GM10266 (cell line): ENCODE results near the gene WAPL.

ENCODE experiments used
- DNase-seq: peaks from one replicate; pipeline ENCODE4 v3.0.0; 2012; ENCODE audit errors: extremely low spot score
- TF ChIP-seq, protein P1 (sequence below): IDR thresholded peaks from 2 replicates; pipeline ENCODE4 v1.5.1; 2012; ENCODE audit warnings: mild to moderate bottlenecking, low read depth; ENCODE audit not compliant: control insufficient read depth, insufficient read depth; ENCODE audit errors: missing control alignments

Gene WAPL

DNA sequence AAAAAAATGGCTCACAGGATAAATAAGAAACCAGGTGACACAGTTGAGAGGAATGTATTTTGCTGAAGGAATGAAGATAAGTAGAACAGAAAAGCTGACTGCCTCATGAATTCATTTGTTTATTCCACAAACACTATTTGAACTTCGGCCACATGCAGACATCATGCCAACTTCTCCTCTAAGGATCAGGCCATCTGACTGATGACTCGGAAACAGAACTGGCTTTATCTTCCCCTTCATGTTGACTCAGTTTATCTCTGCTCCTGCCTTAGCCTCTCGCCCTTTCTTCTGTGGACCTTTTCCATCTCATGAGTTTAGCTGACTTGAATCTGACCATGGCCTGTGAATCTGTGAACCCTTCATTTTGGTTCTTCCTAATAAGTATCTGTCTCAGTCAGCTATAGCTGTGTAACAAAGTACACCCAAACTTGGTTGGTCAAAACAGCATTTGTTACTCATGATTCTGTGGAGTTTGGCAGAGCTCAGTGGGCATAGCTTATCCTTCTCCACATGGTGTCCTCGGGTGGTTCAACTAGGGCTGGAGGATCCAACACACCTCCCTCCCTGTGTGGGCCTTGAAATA lies 111.0 kb downstream of the WAPL start:
- no peak for DNase-seq
- TF ChIP-seq, protein P1, sequence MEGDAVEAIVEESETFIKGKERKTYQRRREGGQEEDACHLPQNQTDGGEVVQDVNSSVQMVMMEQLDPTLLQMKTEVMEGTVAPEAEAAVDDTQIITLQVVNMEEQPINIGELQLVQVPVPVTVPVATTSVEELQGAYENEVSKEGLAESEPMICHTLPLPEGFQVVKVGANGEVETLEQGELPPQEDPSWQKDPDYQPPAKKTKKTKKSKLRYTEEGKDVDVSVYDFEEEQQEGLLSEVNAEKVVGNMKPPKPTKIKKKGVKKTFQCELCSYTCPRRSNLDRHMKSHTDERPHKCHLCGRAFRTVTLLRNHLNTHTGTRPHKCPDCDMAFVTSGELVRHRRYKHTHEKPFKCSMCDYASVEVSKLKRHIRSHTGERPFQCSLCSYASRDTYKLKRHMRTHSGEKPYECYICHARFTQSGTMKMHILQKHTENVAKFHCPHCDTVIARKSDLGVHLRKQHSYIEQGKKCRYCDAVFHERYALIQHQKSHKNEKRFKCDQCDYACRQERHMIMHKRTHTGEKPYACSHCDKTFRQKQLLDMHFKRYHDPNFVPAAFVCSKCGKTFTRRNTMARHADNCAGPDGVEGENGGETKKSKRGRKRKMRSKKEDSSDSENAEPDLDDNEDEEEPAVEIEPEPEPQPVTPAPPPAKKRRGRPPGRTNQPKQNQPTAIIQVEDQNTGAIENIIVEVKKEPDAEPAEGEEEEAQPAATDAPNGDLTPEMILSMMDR = no peak

DNA sequence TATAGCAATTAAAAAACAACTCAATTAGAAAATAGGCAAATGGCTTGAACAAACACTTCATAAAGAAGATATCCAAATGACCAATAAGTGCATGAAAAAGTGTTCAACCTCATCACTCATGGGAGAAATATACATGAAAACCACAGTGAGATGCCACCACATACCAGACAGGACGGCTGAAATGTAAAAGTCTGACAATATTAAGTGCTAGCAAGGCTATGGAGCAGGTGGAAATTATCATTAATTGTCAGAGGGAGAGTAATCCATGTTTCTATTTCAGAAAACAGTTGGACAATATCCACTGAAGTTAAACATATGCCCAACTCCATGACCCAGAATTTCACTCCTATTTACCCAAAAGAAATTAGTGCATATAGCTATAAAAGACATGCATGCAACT lies 112.4 kb downstream of the WAPL start:
- TF ChIP-seq, protein P1 = no peak
- DNase-seq = no peak

DNA sequence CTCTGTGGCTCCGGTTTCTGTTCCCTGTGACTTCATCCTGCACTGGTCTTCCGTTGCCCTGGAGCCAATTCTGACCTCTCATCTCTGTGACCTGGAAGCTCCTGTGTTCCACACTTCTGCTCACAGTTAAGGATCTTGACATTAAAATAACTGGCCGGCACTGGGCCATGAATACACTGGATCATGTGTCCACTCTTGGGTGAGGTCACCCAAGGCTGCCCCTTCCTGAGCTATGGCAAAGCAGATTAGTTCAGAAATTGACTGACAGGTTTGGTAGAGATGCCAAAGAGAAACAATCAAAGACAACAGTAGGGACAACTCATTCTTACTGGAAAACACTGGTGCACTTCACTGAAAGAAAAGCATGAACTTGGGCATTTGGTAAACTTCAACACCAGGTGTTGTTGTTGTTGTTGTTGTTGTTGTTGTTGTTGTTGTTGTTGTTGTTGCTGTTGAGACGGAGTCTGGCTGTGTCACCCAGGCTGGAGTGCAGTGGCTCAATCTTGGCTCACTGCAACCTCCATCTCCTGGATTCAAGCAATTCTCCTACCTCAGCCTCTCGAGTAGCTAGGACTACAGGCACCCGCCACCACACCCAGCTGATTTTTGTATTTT lies 118.3 kb downstream of the WAPL start:
- TF ChIP-seq, protein P1 = no peak
- no peak for DNase-seq

DNA sequence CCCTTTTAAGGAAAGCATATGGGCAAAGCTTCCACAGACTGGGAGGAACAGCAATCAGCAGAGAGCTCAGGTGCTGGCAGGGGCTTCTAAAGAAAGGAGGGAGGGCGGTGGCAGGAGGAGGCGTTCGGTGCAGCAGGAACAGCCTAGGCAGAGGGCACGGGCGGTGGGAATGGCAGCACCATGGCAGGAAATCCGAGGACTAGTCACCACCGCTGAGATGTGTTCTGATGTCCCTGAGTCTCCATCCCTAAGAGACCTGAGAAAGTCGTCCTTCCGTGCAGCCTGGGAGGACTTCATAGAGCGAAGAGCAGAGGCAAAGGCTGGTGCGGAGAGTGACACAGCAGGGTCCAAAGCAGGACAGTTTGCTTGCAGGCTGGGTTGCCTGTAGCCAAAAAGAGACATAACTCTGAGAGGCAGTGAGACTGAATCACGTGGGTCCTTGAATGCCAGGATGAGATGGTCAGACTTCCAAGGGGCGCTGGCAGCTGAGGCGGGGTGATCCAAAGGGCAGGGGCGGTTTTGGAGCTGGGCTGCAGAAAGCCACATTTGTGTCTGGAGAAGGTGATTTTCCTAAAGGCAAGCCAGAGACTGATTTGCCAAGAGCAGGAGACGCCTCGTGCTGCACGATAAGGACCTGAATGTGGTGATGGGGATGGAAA lies 119.2 kb downstream of the WAPL start:
- TF ChIP-seq, protein P1 = no peak
- no peak for DNase-seq

DNA sequence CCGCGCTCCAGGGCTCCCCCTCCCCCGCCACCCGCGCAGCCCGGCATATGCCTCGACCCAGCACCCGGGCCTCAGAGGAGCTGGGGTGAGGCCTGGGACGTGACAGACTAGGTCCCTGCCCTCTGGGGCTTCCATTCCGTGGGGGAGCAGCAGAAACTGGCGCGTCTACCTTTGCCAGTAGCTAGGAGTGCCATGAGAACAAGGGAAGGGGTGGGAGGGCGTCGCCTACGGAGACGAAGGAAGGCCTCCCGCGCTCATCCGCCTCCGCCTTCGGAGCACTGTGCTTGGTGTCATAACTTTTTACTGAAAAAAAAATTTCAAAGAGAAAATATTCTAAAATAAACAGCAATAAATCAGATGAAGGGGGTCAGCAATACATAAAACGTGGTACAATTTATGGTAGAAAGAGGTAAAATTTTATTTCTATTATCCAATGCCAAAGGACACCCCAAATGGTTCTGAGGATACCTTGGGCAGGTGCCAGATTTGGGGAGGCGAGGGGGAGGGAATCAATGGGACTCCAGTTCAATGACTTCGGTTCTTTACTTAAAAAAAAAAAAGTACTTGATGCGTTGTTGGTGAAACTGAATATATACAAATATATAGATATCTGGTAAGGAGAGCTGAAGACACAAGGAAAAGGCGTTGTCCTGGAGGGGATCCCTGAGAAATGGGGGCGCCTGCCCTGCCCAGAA lies 119.9 kb downstream of the WAPL start:
- DNase-seq = no peak
- TF ChIP-seq, protein P1 = no peak

DNA sequence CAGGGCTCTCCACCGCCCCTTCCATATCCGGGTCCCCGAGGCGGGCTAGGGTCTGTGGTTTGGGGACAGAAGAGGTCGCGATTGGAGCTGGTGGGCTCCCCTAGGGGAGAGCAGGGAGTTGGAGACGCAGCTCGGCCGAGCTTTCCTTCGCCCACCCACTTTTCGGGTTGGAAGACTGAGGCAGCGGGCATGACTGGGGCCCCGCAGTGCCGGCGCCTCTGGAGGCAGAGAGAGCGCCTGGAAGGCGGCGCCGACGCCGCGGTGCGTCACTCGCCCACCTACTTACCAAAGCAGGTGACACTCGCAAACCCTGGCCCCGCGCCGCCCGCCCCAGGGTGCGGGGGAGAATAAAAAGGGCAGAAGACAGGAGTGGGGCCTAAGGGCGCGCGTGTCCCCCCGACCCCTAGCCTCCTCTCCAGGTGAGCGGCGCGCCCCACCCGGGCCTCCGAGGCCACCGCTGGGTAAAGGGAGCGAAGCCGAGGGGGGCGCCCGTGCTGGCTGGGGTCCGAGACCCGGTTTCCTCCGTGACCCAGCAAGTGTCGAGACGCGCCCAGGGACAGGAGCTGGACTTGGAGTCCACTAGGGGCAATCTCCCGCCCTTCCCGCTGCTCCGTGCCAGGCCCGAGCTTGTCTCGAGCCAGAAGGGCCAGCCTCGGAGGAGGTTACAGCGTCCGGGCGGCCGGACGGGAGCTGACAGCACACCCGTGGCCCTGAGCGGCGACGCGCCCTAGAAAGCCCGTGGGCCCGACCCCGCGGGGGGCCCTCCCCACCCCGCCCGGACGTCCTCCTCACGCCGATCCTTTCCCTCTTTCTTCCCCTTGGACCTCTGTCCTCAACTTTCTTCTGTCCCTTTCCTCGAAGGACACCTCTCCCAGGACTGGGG lies 120.6 kb downstream of the WAPL start:
- TF ChIP-seq, protein P1 = peak; percentile 13

More for the DNA sequence above, 120.6 kb downstream of the WAPL start:
- DNase-seq = peak; percentile 67
